CD4-positive, alpha-beta T cell treated with Interleukin-4 for 1 hour (primary cell): Measurements from ENCODE around the gene ZDHHC24.
A peak's percentile ranks its signal among the peaks of the same experiment; 100 is the strongest.
"Not testable (repeated sequence)": the region's sequence is repeated elsewhere in the genome, so short reads cannot be mapped to it uniquely, and the experiment has no call there.

Source experiments
- DNase-seq, 2 donors: peaks; one replicate each; pipeline ENCODE4 v3.0.0-alpha.2; 2020 to 2022

The ZDHHC24 gene

DNA sequence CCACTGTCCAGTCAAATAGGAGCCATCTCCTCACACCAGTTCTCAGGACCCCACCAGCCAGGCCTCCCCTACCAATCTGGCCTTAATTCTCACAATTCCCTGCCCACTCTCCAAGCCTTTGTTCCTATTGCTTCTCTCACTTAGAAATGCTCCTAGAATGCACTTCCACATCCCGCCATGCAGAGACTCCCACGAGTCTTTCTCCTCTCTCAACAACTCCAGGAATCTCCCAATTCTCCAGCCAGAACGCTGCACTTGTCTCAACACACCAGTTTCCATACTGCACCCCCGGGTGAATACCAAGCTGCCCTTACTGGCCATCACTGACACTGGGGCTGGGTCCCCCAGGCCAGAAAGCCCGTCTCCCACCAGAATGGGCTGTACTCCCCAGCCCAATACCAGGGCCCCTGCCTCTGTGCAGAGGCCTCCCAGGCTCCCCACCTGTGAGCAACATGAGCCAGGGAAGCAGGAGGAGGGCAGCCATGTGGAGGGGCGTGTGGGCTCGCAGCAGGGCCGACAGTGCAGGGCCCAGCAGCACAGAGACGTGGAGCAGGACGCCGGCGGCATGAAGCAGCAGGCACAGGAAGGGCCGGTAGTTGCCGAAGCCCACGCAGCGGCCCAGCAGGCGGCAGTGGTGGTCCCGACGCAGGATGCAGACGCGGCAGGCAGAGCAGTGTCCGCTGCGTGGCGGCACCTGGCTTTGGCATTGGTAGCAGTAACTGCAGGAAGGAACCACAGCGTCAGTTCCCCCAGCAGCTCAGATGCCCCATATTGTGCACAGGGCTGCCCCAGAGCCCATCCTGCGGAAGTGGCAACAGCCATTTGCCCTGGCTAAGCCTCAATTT lies 2.4 kb downstream of the ZDHHC24 start:
- DNase-seq: peak; percentile 80

DNA sequence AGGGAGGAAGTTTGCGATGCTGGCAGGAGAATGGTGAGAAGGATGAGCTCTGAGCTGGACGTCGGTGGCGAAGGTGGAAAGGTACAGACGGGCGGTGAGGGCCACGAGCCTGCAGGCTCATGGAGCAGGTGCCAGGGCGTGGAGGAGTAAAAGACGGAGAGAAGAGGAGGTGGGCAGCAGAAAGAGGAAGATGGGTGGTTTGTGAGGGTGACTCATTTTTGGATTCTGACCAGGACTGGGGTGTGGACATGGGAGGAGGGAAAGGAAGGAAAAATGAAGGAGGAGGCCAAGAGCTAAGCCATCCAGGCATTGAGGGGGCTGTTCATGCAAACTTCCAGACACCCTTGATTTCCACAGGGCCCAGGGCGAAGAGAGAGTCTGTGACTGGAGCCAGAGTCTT lies 3.5 kb downstream of the ZDHHC24 start:
- DNase-seq: no peak

DNA sequence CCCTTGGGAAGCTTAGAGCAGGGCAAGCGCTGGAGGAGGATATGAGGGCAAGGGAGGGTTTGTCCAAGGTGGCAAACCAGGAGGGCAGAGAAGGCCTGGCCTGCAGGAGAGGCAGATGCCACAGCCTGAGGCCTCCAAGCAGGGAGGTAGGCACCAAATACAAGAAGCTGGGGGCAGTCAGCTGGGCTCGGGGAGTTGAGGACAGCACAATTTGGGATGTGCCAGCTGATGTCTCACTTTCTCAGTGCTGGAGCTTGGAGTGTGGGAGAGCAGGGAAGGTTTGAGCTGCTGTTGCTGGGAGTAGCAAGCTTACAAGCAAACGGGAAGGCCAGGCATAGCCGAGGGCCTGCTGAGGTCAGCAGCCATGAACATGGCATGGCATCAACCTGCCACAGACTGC lies 4.0 kb downstream of the ZDHHC24 start:
- no peak for DNase-seq

DNA sequence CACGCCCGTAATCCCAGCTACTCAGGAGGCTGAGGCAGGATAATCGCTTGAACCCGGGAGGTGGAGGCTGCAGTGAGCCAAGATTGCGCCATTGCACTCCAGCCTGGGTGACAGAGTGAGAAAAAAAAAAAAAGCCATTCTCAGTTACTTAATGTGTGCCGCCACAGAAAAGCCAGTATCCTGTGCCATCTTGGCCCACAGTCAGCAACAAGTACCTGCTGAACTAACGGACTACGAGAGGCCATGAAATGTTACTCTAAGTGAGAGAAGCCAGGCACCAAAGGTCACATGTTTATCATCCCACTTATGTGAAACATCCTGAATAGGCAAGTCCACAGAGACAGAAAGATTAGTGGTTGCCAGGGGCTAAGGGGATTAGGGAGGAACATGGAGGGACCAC lies 5.2 kb downstream of the ZDHHC24 start:
- not testable (repeated sequence) for DNase-seq

DNA sequence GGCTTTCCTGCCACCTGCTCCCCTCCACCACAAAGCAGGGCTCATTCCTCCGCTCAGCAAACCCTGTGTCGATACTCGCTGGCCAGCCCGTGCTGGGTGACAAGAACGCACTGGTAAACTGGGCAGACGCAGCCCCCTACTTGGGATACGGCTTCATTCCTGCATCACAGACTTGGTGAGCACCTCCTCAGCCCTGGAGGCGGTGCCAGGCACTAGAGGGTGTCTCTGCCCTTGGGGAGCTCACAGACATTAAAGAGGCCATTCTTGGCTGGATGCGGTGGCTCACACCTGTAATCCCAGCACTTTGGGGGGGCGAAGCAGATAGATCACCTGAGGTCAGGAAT lies 6.0 kb downstream of the ZDHHC24 start:
- DNase-seq: no peak

DNA sequence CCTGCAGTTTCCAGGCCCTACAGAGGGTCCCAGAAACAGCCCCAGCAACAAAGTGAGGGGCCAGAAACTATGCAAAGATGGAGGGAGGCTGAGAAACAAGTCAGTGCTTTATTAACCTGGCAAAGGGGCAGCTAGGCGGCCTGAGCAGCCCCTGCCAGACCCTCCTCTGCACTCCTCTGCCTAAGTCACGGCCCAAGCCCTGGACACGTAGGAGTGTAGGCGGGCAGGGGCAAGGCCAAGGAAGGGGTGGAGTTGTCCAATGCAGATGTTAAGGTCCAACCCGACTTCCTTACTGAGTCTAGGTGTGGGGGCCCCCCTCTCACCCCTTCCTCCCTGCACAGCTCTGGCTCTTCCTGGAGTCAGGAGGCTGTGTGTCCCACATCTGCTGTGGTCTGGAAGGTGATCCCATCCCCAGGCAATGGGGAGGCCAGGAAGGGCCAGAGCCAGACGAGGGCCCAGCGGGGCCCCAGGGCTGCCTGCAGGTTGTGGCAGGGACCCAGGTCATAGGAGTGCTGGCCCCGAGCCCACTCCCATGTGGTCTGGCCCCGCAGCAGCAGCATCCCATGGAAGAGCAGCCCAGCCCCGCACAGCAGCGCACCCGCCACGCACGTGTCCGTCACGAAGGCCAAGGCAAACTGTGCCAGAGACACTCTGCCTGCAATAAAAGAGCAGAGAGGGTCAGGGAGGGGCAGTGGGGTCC lies 6.5 kb downstream of the ZDHHC24 start:
- DNase-seq: no peak

DNA sequence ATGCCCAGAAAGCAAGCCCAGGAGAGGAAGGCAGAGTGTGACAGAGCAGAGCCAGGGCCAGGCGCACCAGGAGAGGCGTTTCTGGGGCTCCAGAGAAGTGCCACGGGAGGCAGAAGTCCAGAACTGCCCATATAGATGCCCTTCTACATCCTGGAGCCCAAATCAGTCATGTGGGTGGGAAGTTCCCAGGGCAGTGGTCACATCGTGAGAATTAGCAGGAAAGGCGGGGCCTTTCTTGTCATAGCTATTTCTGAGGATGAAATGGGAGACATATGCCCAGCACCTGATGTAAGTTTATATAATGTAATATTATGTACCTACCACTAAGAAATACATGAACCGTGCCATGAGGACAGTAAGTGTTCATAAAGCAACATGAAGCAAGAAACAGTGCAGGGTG lies 13.1 kb downstream of the ZDHHC24 start:
- no peak for DNase-seq

DNA sequence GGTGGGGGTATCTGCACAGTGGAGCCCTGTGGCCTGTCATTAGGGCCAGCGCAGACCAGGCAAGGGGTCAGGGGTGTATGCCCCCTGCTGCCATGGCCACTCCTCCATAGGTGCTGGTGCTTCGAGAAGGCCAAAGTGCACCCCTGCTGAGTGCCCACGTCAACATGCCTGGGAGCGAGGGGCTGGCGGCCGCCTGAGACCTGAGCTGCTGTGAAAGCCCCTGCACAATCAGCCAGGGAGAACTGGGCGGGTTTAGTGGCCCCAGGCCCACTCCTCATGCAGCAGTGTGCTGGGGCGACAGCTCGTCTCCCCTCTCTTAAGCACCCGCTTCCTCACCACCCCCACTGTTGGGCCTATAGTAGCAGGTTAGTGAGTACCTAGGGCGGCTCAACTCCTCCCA lies 14.0 kb downstream of the ZDHHC24 start:
- DNase-seq: no peak

DNA sequence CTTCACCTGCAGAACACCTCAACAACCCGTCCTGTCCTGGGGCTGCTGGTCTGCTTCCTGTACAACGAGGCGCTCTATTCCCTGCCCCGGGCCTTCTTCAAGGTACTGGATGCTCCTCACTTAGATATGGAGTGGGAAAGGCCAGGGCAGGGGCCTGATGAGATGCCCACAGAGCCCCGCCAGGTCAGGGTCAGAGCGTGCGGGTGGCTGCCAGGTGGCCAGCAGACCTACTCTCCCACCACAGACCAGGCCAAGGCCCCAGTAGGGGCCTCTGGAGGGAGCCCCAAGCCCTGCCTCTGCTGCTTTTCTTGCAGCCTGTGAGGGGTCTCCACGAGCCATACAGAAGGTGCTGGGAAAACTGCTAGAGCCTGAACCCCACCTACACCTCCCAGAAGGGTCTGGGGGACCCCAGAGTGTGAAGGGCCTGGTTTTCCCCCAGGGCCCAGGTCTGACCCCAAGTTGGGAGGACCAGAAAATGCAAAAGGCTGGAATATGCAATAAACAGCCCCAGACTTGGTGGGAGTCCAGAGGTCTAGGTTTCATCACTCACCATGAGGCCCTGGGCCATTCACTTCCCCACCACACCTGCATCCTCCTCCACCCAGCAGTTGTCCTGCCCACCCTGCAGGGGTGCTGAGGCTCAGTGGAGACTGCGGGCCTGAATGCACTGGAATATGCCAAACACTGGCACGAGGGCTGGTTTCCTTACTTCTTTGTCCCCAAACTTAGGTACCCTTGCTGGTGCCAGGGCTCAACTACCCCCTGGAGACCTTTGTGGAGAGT lies 14.7 kb downstream of the ZDHHC24 start:
- DNase-seq: no peak

DNA sequence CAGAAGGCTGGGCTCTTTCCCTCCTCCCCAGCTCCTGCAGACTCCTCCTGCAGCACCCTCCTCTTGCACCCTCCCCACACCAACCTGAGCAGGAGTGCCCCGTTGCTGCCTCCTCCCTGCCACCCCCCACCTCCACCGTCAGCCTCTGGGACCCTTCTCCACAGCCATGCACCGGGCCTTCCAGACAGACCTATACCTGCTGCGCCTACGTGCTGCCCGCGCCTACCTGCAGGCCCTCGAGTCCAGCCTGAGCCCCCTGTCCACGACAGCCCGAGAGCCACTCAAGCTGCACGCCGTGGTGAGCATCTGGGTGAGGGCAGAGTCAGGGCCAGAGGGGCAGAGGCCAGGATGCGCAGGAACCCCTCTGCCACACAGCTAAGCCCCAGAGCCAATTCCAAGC lies 16.2 kb downstream of the ZDHHC24 start:
- no peak for DNase-seq

DNA sequence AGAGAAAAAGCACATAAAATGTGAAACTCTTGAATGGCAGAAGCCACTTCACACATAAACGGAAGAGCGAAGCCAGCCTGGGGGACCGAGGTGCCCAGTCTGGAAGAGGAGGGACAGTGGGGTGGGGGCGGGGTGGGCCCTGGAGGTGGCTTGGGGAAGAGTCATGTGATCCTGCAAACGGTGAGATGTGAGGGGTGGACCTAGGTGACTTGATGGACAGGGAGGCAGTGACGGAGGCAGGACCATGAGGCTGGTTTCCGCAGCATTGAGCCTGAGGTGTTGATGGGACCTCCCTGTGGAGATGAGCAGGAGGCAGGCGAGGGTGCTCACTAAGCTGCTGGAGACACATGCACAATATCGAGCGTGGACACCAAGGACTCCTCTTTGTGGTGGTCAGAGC lies 16.8 kb downstream of the ZDHHC24 start:
- no peak for DNase-seq

DNA sequence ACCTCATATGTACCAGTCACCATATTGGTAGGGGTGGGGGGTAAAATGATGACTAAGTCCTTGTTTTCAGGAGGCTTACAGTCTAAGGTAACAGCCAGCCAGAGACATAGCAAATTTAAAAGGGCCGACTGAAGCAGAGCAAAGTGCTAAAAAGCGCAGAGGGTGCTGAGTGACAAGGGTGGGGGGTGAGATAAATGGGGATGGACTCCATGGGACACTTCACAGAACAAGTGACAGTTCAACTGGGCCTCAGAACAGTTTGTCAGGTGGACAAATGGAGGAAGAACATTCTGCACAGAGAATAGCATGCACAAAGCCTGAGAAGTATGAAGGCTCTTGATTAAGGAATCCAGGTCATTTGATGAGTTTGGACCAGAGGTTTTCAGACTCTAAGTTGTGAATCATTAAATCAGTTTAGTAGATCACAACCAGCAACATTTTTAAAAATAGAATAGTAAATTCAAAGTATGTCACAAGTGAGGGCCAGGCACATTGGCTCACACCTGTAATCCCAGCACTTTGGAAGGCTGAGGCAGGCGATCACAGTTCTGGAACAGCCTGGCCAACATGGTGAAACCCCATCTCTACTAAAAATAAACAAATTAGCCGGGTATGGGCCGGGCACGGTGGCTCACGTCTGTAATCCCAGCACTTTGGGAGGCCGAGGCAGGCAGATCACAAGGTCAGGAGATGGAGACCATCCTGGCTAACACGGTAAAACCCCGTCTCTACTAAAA lies 21.4 kb downstream of the ZDHHC24 start:
- no peak for DNase-seq

DNA sequence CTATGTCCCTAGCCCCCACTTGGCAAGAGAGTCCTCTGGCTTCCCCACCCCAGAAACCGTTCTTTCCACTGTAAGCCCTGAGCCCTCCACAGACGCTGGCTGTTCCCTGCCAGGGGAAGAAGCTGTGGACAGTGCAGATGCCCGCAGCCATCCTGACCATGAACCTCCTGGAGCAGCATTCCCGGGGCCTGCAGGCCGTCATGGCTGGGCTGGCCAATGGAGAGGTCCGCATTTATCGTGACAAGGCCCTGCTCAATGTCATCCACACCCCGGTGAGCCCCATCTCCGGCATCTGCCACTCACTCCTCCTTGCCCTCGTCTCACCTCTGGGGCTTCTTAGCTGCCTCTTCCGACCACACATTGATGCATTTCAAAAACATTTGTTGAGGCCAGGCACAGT lies 22.2 kb downstream of the ZDHHC24 start:
- no peak for DNase-seq

DNA sequence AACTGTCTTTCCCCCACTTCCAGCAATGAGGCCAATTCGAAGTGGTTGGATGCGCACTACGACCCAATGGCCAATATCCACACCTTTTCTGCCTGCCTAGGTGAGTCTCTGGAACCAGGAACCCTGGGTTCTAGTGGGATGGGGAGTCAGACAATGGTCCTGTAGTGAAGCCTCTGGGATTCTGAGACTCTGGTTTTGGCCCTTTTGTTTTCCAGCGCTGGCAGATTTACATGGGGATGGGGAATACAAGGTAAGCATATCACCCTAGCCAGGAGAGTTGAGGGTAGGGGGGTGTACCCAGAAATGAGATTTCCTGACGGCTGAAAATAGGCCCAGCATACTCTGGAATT lies 34.9 kb downstream of the ZDHHC24 start:
- no peak for DNase-seq

DNA sequence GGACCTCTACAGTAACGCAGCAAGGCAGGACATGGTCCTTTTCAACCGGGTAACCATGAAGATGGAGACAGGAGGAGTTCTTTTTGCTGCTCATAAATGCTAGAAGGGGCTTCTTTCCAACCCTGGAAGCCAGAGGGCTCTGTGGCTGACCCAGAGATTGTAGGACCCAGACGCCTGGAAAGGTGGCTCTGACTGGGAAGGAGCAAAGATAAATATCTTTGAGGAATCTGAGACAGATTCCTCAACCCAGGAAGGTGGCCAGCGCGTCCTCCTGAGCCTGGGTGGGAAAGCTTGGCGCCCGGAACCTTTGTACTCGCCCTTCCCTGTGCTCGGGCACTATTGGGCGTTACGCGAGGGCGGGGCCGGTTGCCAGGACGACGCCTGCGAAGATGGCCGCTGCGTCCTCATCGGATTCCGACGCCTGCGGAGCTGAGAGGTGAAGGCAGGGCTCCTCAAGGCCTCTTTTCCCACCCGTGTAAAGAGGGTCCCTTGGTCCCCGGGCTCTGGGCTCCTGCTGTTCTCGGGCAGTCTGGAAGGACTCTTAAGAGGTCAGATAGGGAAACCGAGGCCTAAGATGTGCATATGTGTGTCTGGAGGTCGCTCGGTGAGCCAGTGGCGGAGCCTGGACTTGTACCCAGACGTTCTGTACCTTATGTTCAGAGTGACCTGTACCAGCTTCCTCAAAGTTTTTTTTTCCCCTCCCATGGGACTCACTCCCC lies 35.4 kb downstream of the ZDHHC24 start, which contains the start of gene BBS1:
BBS1 (plus strand) TSS at position 365 of the 719 bp plus-strand sequence; CDS start at position 390, 25 bp downstream.
- DNase-seq: peak; percentile 76 to 82

DNA sequence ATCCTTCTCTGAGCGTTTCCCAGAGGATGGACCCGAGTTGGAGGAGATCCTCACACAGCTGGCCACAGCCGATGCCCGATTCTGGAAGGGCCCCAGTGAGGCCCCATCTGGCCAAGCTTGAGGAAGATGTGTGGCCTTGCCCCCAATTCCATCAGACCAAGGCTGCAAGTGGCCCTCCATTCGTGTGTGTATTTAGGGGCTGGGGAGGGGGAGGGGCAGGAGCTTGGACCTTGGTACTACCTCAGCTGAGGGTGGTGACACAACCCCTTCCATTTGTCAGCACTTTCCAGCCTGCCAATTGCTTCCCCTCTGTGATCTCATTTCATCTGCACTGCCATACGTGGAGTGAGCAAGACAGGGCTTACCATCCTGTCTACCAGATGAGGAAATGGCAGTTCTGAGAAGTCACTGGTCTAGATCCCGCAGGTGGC lies 36.7 kb downstream of the ZDHHC24 start:
- peak in 1 of 2 donors; percentile 28 for DNase-seq

DNA sequence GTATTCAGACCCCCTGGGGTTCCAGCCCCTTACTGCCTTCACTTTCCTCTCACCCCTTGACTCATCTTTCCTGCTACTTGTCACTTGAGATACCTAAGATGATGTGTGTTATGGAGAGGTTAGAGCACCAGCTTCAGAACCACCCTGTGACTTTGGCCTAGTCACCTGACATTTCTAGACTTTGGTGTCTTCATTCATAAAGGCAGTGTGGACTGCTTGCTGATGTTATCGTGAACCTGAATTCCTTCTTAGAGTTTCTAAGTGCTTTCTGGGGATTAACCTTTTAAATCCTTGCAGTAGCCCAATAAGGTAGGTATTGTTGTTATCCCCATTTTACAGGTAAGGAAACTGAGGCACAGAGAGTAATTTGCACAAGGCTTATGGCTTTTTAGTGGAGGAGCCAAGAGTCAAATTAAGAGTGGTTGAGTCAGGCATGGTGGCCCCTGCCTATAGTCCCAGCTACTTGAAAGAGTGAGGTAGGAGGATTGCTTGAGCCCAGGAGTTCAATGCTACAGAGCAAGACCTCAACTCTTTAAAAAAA lies 40.5 kb downstream of the ZDHHC24 start:
- DNase-seq: no peak

DNA sequence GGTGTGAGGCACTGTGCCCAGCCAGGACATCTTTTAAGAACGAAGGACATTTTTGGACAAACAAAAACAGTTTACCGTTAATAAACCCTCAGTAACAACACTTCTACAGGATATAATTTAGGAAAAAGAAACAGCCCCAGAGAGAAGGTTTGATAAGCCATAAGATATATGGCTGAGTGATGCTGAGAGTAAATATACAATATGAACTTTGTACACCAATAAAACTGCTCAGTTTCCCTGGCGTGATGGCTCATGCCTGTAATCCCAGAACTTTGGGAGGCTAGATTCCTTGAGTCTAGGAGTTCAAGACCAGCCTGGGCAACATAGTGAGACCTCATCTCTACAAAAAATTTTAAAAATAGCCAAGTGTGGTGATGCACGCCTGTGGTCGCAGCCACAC lies 47.3 kb downstream of the ZDHHC24 start:
- no peak for DNase-seq

DNA sequence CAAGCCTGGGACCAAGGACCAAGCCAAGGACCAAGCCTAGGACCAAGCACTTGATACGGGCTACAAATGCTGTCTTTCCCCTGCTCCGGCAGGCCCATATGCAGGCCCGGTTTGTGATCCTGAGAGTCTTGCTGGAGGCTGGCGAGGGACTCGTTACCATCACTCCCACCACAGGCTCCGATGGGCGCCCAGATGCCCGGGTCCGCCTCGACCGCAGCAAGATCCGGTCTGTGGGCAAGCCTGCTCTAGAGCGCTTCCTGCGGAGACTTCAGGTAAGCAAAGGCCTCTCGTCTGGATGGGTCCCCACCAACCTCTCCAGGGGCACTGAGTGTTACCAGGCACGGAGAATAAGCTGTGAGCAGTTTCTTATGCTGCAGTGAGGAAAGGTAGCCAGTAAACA lies 48.6 kb downstream of the ZDHHC24 start:
- DNase-seq: no peak

DNA sequence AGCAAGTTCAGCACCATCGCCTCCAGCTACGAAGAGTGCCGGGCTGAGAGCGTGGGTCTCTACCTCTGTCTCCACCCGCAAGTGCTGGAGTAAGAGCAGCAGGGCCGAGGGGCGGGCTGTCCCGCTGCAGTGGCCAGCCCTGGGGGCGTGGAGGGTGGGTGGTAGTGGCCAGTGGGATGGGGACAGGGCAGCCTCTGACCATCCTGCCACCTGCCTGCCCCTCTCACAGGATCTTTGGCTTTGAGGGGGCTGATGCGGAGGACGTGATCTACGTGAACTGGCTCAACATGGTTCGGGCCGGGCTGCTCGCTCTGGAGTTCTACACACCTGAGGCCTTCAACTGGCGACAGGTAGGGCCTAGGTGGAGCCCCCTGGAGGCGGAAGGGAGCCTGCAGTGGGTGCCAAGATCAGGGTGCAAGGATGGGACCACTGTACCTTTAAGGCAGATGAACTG lies 50.4 kb downstream of the ZDHHC24 start:
- DNase-seq: no peak

DNA sequence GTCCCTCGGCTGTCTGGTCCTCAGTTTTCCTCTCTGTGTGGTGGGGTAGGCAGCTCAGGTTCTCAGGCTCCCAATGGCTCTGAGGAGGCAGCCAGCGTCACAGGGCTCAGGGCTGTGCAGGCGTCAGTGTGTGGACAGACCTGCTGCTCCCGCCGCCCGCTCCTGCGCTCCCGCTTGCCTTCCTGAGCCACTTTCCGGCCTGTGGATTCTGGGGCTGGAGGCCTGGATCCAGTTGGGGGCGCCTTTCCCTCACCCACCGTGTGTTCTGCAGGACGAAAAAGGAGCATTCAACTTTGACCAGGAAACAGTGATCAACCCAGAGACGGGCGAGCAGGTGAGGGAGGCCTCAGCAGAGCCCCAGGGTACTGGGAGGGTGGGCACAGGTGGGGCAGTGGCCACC lies 50.9 kb downstream of the ZDHHC24 start:
- DNase-seq: no peak

DNA sequence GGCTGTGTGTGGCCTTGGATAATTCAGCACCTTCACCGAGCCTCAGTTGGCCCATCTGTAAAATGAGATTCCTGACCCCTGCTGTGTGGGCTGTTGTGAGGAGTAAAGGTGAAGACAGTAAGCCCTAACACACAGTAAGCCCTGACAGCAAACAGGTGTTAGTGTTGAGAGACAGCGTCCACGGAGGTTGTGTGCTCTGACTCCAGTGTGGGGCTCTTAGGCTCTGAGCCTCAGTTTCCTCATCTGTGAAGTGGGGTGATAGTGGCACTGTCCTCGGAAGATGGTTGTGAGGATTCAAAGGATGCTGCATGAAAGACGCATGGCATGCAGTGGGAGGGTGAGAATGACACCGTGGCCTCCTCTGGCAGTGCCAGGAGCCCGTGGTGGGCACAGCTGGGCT lies 51.4 kb downstream of the ZDHHC24 start:
- no peak for DNase-seq
